Fibroblast of villous mesenchyme (primary cell): ENCODE measurements around the gene CDO1. TPM values are rescaled to one million over a fixed set of nuclear protein-coding genes. Genes with fewer than 3 reads are reported as not detected.

ENCODE experiments used
- DNase-seq: peaks from one replicate; pipeline ENCODE4 v3.0.0-alpha.2; 2010; ENCODE audit warnings: low read depth
- H3K4me3 ChIP-seq: 2 replicates; pipeline ENCODE4 v1.5.1; 2011; ENCODE audit warnings: low read depth, mild to moderate bottlenecking, low read length
- CTCF ChIP-seq: IDR thresholded peaks from 2 replicates; pipeline ENCODE4 v1.5.1; 2012; ENCODE audit warnings: low read depth, mild to moderate bottlenecking, low read length; ENCODE audit not compliant: insufficient read depth
- total RNA-seq: library from RNA; depleted of rRNA; stranded (reverse); fragments of >200 nt; gene quantifications from 2 replicates; pipeline ENCODE4 v1.2.3, GENCODE V29; 2012

The CDO1 gene
- total RNA-seq: 0.32 and 2.6 TPM in 2 replicates

GRCh38 chr5:115816226-115817081 is at the start of gene CDO1:
CDO1 (minus strand) TSS chr5:115816659; CDS start chr5:115816397, 262 bp downstream.
- H3K4me3 ChIP-seq: peak within 1 kb of the TSS; percentile 55
- TF ChIP-seq CTCF: no peak
- peak; percentile 43 for DNase-seq

GRCh38 chr5:115859378-115859777 is 42.9 kb upstream of the CDO1 start:
- no peak for TF ChIP-seq CTCF
- peak; percentile 53 for DNase-seq
- no peak overlapping the region for H3K4me3 ChIP-seq

- TF ChIP-seq CTCF: no peak
- DNase-seq: no peak
- H3K4me3 ChIP-seq: no peak overlapping the region
Observed at GRCh38 chr5:115858396-115858795, 41.9 kb upstream of the CDO1 start.

GRCh38 chr5:115857626-115858349 is 41.3 kb upstream of the CDO1 start:
- TF ChIP-seq CTCF: no peak
- peak; percentile 78 for DNase-seq
- H3K4me3 ChIP-seq: no peak overlapping the region

- DNase-seq: no peak
- no peak for TF ChIP-seq CTCF
- no peak overlapping the region for H3K4me3 ChIP-seq
Observed at GRCh38 chr5:115857057-115857479, 40.6 kb upstream of the CDO1 start.

GRCh38 chr5:115855959-115856358 is 39.5 kb upstream of the CDO1 start:
- H3K4me3 ChIP-seq: no peak overlapping the region
- no peak for TF ChIP-seq CTCF
- DNase-seq: peak; percentile 71
